ENCODE data around the gene CEP112.

- TF ChIP-seq HNF4G (IDR thresholded peaks at IDR 0.05): no peak
- TF ChIP-seq RAD21 (IDR thresholded peaks at IDR 0.05): no peak
- TF ChIP-seq SP1 (IDR thresholded peaks at IDR 0.05): no peak
- TF ChIP-seq, protein P1, sequence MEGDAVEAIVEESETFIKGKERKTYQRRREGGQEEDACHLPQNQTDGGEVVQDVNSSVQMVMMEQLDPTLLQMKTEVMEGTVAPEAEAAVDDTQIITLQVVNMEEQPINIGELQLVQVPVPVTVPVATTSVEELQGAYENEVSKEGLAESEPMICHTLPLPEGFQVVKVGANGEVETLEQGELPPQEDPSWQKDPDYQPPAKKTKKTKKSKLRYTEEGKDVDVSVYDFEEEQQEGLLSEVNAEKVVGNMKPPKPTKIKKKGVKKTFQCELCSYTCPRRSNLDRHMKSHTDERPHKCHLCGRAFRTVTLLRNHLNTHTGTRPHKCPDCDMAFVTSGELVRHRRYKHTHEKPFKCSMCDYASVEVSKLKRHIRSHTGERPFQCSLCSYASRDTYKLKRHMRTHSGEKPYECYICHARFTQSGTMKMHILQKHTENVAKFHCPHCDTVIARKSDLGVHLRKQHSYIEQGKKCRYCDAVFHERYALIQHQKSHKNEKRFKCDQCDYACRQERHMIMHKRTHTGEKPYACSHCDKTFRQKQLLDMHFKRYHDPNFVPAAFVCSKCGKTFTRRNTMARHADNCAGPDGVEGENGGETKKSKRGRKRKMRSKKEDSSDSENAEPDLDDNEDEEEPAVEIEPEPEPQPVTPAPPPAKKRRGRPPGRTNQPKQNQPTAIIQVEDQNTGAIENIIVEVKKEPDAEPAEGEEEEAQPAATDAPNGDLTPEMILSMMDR (IDR thresholded peaks at IDR 0.05; ENCODE audit: low read depth, low read length, missing input control): no peak
- no peak for TF ChIP-seq RXRA (IDR thresholded peaks at IDR 0.05)
- TF ChIP-seq HNF4A (conservative IDR thresholded peaks at IDR 0.05): no peak
- TF ChIP-seq YY1 (IDR thresholded peaks at IDR 0.05): no peak
- TF ChIP-seq, protein P2, sequence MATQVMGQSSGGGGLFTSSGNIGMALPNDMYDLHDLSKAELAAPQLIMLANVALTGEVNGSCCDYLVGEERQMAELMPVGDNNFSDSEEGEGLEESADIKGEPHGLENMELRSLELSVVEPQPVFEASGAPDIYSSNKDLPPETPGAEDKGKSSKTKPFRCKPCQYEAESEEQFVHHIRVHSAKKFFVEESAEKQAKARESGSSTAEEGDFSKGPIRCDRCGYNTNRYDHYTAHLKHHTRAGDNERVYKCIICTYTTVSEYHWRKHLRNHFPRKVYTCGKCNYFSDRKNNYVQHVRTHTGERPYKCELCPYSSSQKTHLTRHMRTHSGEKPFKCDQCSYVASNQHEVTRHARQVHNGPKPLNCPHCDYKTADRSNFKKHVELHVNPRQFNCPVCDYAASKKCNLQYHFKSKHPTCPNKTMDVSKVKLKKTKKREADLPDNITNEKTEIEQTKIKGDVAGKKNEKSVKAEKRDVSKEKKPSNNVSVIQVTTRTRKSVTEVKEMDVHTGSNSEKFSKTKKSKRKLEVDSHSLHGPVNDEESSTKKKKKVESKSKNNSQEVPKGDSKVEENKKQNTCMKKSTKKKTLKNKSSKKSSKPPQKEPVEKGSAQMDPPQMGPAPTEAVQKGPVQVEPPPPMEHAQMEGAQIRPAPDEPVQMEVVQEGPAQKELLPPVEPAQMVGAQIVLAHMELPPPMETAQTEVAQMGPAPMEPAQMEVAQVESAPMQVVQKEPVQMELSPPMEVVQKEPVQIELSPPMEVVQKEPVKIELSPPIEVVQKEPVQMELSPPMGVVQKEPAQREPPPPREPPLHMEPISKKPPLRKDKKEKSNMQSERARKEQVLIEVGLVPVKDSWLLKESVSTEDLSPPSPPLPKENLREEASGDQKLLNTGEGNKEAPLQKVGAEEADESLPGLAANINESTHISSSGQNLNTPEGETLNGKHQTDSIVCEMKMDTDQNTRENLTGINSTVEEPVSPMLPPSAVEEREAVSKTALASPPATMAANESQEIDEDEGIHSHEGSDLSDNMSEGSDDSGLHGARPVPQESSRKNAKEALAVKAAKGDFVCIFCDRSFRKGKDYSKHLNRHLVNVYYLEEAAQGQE (IDR thresholded peaks at IDR 0.05): no peak
- no peak for TF ChIP-seq TAF1 (conservative IDR thresholded peaks at IDR 0.05)
- no peak for TF ChIP-seq GABPA (IDR thresholded peaks at IDR 0.05 in 1 of 2, conservative IDR thresholded peaks at IDR 0.05 in 1 of 2)
- TF ChIP-seq MAX (IDR thresholded peaks at IDR 0.05): no peak
- no peak for TF ChIP-seq NR2F2 (IDR thresholded peaks at IDR 0.05)
These were observed 493.4 kb downstream of the CEP112 start for GRCh38 chr17:65698381-65699061.

Measured in liver (tissue), 3 donors.